NOMO-1 treated with dmso at 0.1 percent for 144 hours (cell line): Measurements from ENCODE around the gene BIN1.

Experiments
- DNase-seq: peaks from one replicate; lab custom pipeline; 2025; ENCODE audit not compliant: unreplicated experiment; lab: John Stamatoyannopoulos, UW

BIN1 gene

DNA sequence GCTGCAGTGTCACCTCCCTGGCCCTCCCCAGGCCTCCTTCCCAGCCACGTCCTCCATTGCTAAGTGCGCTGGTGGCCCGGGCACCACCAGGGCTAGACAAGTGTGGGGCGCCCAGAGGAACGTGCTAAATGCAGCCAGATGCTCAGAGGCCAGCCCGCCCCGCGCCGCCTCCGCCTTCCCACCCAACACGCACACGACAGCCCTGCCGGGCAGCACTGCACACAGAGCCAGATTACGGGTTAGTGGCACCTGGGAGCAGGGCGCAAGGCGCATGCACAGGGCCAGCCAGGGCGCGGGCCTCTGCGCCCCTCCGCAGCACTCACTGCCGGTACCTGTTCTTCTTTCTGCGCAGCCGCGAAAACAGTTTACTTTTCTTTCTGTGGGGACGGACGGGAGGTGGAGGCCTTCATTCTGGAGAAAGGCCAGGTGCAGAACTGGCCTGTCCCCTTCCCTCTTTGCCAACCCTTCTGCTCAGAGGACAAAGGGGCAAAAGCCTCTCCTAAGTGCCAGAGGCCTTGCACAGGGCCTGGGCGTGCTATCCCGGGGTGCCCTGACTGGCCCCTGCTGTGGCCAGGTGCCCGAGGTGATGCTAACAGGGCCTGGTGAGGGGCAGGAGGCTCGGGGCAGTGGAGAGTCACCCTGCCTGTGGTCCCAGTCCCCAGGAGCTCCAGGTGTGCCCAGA, 46.5 kb downstream of the BIN1 start:
- no peak for DNase-seq

DNA sequence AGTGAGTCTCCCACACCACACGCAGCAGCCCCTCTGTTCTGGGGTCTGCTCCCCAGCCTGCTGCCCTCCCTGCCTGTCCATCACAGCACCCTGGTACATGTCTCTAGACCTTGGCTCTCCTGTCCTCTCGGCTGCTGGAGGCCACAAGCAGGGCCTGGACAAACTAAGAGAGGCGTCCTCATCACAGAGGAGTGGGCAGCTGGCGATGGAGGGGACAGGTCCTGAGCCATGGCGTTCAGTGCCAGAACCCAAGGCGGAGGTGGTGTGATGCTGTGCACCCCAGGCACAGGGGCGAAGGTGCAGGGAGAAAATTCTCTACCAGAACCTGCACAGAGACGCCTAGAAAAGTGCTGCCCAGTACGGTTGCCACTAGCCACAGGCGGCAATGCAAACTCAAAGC, 47.4 kb downstream of the BIN1 start:
- DNase-seq: no peak

DNA sequence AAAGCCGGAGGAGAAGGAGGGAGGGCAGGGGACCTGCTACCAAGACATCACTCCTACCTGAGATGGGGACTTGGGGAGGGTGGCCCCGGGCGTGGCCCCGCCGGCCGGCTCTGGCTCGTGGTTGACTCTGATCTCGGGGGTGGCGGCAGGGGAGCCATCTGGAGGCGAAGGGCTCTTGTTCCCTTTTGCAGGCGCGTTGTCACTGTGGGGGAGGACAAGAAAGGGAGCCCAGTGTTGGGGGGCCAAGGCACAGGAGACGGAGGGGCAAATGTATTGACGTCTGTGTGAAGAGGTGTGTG, 48.1 kb downstream of the BIN1 start:
- DNase-seq: no peak

DNA sequence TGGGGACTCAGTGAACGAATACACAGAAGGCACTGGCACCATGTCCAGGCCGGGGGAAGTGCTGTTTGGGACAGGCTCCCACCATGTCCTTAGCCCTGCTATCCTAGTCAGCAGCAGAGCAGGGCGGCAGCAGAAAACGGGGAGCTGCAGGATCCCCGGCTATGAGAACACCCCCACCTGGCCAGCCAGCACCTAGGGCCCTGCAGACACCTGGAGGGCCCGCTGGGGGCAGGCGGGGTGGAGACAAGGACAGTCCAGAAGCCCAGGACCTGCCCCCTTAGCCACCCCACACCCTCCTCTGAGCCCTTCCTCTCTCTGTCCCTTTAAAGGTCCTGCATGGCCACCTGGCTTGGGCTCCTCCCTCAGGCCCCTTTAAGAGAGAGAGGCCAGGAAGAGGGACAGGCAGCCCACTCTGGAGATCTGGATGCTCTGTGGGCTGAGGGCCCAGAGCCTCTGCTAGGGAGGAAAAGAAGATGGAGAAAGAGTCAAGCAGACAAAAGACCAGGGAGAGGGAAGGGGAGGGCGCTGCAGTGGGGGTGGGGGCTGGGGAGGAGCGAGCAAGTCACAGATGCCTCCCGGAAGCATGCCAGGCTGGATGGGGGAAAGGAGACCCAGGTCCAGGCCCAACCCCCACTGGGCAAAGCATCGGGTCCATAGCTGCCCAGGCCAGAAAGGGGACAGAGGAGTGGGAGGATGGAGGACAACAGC, 48.6 kb downstream of the BIN1 start:
- peak; percentile 86 for DNase-seq

DNA sequence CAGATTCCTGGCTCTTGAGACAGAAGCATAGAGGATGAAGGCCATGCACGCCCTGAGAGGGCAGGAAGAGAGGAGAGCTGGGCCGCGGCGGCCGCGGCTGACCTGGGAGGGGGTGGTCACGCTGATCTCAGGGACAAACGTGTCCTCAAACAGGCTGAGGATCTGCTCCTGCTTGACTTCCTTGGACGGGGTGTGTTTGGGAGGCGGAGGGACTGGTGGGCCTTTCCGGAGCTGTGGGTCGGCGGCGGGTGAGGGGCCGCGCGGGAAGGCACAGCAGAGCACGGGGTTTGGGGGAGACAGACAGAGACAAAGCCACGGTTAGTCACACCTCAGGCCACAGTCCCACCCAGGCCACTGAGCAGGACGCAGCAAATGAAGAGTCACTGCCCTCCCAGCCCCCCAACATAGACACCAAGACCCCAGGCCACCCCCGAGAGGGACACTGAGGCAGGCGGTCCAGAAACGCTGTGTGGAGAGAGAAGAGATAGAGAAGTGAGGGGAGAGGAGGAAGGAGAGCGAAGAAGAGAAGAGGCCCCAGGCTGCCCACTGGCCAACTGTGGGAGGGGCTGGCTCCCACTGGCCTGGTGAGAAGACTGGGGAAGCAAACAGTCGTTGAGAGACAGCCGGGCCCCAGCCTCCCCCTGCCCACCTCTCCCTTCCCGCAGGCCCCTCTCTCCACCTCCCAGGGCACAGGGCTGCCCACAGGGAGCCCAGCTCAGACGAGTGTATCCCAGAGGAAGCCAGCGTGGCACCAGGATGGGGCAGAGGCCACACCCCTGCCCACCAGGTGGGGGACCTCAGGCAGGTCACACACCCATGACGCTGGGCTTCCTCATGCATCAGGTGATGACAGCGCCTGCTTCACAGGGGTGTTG, 49.3 kb downstream of the BIN1 start:
- DNase-seq: no peak

DNA sequence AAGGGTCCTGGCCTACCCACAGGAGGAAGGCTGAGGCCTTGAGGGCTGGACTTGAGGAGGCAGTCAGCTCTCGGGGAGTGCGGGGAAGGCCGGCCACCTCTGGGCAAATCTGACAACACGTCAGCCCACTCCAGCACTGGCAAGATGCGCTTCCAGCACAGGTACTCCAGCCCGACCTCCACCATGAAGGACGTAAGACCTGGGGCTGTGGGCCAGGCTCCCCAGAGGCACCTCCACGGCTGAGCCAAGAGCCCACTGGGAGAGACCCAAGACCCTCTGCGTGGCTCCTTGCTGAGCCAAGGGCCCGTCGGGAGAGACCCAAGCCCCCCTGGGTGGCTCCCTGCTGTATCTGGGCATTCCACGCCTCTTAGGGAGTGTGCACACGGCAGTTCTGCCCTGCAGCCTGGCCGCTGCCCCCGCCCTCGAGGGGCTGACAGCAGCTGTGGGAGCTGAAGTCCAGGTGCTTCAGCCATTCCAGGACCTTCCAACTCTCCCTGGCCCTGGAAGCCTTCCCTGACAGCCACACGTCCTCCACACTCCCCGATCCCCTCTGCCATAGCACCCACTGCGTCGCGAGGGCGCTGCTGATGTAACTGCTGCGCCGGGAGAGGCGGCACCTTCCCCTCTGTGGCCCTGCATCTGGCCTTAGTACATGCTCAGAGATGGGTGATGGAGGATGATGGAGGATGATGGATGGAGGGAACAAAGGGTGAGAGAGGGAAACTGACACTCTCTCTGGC, 50.2 kb downstream of the BIN1 start:
- no peak for DNase-seq

DNA sequence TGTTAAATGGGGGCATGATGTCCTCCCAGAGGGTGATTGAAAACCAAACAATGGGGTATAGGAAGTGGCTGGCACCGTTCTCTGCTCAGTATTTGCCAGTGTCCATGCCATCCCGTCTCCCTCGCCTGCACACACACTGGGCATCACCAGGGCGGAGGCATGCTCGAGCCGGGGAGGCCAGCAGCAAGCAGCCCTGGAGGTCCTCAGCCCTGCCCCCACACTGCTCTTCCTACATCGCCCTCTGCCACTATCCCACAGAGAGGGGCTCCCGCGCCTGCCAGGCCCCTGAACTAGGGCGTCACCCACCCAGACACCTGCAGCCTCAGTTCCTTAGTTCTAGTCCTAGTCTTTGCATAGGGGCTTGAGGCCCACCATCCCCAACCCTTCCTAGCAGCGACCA, 50.9 kb downstream of the BIN1 start:
- no peak for DNase-seq

DNA sequence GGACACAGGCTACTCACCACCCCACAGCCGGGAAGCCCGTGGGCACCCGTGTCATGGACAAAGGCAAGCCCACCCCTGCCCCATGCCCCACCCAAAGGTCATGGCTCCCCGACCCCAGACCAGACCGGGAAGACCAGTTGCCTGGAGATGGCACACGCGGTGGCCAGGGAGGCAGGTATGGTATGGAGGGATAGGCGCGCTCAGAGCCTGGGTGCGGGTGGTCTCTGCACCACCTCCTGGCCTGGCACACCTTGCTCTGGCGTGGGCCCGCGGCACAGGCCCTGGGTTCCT, 51.2 kb downstream of the BIN1 start:
- no peak for DNase-seq

DNA sequence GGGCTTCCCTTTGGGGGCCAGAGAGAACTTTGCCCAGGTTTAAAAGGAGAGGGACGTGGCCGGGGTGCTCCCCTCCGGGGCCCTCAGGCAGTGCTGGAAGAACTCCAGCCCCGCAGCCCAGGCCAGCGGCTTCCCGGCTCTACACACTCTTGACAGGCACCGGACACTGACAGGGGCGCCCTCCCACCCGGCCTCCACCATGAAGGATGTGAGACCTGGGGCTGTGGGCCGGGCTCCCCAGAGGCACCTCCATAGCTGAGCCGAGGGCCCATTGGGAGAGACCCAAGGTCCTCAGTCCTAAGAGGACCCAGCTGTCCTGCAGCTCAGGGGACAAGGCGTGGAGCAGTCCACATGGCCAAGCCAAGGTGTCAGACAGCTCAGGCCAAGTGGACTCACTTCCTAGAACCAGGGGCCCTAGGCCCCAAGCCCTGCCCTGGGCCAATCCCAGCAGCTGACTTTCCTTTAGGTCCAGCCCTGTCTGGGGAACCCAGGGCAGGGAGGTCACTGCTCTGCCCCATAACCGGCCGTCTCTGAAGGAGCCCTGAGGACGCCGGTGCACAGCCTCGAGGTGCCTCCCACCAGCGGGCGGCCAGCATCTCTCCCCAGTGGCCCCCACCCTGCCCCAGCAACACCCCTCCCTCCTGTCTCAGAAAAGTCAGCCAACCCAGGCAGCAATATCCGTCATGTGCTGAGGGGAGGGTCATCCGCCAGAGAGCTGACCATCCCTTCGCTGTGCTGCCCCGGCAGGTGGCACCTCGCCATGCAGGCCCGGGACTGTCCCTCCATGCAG, 51.8 kb downstream of the BIN1 start:
- DNase-seq: no peak

DNA sequence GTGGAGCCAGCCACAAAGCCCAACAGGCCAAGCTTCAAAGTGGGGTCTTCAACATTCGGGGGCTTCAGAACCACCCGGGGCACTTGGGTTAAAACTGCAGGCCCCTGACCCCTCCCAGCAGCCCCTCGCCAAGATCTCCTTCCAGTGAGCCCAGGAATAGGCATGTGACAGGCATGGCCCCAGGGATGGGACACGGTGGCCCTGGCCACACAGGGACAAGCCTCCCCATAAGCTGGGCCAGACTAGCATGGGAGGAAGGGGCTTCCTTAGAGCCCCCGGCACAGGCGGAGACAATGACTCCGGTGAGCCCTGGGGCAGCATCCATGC, 52.4 kb downstream of the BIN1 start:
- DNase-seq: no peak

DNA sequence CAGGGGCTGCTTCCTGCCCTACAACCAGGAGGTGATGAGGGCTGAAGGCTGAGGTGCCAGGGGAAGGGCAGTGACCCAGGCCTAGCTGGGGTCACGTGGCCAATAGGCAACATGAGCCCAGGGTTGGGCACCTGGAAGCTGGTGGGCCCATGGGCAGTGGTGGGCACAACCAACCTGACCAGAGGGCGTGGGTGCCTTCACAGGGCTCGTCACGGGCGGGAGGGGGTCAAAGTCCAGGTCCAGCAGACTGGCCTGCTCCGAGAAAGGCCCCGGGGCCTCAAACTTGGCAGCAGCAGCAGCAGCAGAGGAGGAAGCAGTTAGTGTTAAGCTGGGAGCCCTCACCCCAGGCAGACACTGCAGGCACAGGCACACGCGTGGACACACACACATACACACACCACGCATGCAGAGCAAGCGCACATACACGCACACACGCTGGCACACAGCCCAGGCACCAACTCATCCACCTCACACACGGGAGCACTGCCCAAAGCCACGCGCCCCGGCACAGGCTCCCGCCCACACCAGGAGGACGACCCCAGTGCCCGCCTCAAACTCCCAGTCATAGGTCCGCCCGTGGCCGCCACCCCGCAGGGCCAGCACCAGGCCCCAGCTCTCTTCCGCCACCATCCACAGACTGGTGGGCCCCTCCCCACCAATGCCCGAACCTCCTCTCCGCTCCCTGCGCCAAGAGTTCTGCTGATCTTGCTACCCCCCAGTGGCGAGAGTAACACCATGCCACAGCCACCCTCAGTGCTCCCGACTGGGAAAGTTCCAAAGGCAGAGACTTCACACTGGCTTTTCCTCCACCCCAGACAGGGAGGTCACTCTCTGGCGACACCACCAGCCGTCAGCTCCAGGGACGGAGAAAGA, 53.0 kb downstream of the BIN1 start:
- no peak for DNase-seq

DNA sequence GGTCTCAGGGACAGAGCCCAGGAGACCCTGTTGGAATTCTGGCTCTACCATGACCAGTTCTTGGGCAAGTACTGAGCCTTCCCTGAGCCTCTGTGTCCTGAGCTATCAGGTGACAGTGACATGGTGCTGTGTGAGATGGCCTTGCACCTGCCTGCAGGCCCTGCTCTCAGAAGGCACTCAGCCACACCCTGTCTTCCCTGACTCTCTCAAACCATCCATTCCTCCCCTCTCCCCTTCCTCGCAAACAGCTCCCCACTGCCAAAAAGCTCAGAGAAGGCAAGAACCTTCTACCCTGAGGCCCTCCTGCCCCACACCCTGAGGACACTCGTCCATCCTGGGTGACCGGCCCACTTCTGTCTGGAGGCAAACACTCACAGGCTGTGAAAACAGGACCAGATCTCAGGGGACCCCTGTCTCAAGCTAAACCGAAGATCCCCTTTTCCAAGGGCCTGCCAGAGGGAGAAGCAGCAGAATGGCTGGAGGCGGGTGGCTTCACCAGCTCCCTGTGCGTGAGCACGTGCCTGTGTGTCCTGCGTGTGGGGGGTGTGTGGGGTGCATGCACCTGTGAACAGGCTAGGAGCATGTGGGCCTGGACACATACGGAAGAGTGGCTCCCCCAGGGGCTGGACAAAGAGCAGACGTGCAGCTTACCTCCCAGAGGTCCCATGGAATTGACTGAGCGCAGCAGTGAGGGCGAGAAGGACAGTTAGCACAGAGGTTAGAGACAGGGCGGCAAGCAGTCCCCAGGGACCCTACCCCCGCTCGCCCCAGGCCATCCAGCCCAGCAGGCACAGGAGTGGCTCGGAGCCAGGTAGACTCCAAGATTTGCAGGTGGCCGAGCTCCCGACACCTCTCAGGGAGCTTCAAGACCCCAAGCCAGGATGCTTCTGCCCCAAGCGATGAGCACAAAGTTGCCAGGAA, 53.9 kb downstream of the BIN1 start:
- DNase-seq: no peak

DNA sequence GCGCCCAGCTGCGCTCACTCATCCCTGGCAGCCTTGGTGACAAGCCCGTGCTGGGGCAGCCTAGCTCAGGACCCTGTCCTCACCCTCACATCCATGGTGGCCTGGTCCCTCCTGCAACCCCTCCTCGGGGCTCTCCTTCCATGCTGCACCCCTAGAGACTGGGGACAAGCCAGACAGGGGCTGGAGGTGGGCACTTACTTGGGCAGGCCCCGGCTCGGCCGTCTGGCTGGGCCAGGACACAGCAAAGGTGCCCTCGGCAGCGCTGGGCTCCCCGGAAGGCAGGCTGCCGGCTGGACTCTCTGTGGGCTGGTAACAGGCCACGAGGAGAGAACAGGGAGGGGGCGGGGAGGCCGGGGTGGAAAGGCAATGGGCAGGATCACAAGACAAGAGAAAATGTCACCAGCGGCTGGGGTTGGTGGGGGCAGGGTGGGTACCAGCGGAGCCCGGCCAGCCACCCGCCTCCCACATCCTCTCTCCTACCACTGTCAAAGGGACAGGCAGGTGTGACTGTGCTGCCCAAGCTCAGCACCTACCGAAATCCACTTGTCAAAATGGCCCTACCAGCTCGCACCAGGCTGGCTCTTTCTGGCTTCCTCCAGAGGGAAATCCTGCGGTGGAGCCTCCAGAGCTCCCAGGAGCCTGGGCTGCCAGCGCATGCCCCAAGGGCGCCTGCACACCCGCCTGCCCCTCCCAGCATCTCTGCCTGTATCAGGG, 54.7 kb downstream of the BIN1 start:
- DNase-seq: no peak

DNA sequence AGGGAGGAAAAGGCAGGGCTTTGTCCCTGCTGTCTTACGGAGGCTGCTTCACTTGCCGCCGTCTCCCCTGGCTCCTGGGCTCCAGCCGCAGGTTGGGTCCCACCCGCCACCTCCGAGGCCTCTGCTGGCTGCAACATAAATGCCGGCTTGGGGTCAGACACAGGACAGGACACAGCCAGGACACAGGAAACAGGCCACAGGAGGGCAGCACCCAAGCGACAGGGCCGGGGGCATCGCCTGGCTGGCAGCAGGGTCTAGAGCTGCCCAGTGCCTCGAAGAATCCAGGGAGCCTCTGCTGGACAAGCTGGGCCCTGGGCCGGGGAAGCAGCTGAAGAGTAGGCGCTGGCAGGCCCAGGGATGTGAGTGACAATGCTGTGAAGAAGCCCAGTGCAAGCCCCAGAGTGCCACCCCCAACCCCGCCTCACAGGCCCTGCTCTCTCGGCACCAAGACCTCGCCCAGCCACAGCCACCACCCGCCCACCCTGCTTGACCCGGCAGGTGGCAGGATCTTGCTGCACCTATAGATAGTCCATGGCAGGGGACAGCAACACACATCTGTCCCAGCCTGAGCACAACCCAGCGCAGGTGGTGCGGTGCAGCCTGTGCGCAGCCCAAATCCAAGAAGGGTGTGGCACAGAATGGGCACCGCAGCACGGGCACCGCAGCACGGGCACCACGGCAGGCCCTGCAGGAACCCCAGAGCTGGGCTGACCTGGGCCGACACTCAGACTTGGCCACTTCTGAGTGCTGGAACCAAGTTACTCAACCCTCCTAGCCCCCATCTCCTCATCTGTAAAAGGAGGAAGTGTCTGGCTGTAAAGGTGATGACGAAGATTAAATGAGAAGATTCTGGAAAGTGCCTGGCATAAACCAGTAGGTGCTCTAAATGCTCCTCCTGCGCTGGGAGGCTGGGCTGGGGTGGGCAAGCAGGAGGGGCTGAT, 55.6 kb downstream of the BIN1 start:
- no peak for DNase-seq

DNA sequence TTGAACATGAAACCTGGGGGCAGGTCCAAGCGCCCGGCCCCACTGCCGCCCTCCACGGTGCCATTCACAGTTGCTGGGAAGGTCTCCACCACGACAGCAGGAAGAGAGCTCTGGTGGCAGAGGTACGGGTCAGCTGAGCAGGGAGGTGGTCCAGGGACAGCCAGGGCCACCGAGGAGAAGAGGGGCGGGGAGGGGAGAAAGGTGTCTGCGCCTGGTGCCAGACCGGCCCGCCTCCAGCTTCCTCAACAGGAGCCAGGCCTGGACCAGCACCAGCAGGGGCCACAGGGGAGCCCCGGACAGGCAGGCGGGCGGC, 56.2 kb downstream of the BIN1 start:
- no peak for DNase-seq

DNA sequence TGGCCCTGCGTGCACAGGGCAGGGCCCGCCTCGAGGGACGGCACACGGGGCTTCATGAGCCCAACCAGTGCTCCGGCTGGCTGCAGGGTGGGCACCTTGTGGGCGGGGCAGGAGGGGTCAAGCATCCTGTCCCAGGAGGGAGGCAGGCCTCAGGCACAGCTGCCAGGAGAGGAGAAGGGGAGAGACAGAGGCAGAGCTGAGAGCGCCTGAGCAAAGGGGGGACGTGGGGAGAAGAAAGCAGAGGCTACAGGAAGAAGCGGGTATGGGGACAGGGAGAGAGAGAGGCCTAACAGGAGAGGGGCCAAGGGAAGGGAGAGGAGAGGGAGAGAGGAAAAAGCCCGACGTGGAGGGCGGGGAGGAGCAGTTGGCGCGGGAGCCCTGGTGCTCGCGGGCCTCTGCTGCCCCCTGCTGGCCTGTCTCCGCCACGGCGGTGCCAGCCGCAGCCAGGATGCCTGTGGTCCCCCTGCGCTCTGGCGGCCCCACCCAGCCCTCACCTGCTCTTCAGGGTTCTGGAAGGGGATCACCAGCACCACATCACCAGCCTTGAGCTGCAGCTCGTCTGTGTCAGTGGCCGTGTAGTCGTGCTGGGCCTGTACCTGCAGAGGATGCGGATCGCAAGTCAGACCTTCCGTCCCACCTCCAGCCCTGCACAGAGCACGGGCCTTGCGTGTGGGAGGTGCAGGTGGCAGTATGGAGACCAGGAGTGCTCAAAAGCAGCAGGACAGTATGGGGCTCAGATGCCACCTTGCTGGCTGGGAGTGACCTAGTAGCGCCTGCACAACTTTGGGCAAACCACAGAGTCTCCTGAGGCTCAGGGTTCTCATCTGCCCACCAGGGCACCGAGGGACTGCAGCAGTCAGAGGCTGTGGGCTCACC, 56.8 kb downstream of the BIN1 start:
- DNase-seq: peak; percentile 31
